ENCODE data around the gene G3BP2. TPM values are rescaled to one million over a fixed set of nuclear protein-coding genes. Genes with fewer than 3 reads are reported as not detected.

G3BP2 gene
- total RNA-seq (2022; extraction: Qiagen RNA extraction) = 65.4 to 90.7 TPM (median 79.1 TPM) in 5 replicates

GRCh38 chr4:75673027-75673958 lies at the start of gene G3BP2:
Gene G3BP2, minus strand, starts transcription at chr4:75673411. Its CDS starts 11,386 bp downstream, at chr4:75662025.

GRCh38 chr4:75630174-75630936 lies 42.9 kb downstream of the G3BP2 start, which contains the start of gene CDKL2:
Gene CDKL2, minus strand, starts transcription at chr4:75630528. Its CDS starts 4,540 bp downstream, at chr4:75625988.

Other genes starting within 250 kb of the G3BP2 start
- gene RCHY1, start 159.0 kb downstream of the G3BP2 start, total RNA-seq (2022; extraction: Qiagen RNA extraction) = 13.2 to 18.6 TPM (median 15.4 TPM) in 5 replicates
- gene THAP6, start 158.9 kb downstream of the G3BP2 start, total RNA-seq (2022; extraction: Qiagen RNA extraction) = 5.0 to 6.6 TPM (median 6.1 TPM) in 5 replicates
- gene ODAPH, start 117.3 kb downstream of the G3BP2 start, total RNA-seq (2022; extraction: Qiagen RNA extraction) = 0.14 to 0.21 TPM in 2 of 5 replicates, not detected in the others
- gene CDKL2, start 42.9 kb downstream of the G3BP2 start, total RNA-seq (2022; extraction: Qiagen RNA extraction) = 0.82 to 1.0 TPM (median 0.91 TPM) in 5 replicates
- gene USO1, start 51.2 kb upstream of the G3BP2 start, total RNA-seq (2022; extraction: Qiagen RNA extraction) = 20.2 to 24.1 TPM (median 22.7 TPM) in 5 replicates
- not detected in 5 replicates for gene PPEF2, start 229.0 kb upstream of the G3BP2 start, total RNA-seq (2022; extraction: Qiagen RNA extraction)

All from A549 treated with Mapracorat at 1 μM for 4 hours (cell line).